Posterior cingulate gyrus (tissue), 11 donors: ENCODE results near the gene JUP.

Source experiments
- DNase-seq, 10 donors: peaks; one replicate each; pipeline versions ENCODE4 v3.0.0 to v3.0.0-alpha.2; 2020 to 2021; ENCODE audit warnings: mixed read lengths in 3 of 10
- intact Hi-C: fragments of 100-400 bp; cut with DNase I; formaldehyde crosslinking; loops from one replicate; pipeline ENCODE4 v1.15.1; 2023

Gene JUP

GRCh38 chr17:41762841-41763240 lies 23.7 kb downstream of the JUP start:
- intact Hi-C loops, result no loop called here
- DNase-seq, result no peak

DNA sequence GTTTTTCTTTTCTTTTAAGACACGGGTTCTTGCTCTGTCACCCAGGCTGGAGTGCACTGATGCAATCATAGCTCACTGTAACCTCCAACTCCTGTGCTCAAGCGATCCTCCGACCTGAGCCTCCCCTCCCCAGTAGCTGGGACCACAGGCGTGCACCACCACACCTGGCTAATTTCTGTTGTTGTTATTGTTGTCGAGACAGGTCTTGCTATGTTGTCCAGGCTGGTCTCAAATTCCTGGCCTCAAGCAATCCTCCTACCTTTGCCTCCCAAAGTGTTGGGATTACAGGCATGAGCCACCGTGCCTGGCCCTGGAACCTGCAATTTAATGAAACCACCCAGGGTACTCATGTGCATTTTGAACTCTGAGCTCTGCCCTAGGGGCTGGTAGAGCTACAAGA lies 24.1 kb downstream of the JUP start:
- intact Hi-C loops, result no loop called here
- DNase-seq, result no peak

DNA sequence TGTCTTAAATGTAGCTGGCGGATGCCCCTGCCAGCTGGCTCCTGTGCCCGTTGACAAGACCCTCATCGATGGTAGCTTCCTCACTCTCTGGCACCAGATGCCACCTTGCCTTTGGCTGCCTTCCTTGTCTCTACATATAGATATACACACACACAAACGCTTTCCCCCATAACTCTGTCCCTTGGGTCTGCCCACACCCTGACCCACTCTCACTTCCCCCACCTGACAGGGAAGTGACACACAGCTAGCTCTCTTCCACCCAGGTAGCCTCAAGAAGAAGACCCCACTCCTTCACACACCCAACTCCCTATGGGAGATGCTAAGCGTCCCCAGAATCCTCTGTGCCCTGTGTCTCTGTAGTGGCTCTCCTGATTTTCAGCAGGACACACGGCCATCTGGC lies 25.6 kb downstream of the JUP start:
- no peak for DNase-seq
- intact Hi-C loops, result no loop called here

DNA sequence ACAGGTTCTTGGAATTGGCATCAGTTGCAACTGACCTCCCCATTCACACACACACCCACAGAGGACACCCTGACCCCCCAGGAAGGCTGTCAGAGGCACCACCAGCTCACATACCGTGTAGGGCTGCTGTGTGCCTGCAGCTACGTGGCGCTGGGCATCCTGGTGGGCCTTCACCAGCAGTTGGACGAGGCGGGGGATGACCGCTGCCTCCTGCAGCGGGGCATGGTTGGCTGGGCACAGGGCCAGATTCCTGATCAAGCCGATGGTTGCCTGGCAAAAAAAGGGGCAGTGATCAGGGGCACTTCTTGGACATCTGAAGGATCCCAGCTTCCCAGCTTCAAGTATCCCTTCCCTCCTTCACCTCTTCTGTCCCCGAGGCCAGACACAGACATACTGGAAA lies 27.9 kb downstream of the JUP start:
- intact Hi-C loops, result no loop called here
- no peak for DNase-seq

DNA sequence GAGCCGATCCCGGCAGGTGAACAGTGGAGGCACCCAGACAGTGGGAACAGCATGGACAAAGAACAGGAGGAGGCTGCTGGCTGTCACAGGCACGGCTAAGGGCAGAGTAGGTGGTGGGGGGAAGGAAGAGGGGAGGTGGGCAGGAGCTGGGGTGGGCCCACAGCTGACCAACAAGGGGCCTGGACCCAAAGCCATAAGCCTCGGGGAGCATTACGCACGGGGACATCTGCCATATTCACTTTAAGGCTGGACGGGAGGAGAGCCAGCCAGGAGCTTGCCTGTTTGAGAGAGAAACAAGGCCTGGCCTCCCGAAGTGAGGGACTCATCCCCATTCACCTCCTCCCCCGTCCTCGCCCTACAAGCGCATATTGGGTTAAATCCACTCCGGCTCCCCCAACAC lies 32.4 kb downstream of the JUP start:
- no peak for DNase-seq
- intact Hi-C loops, result no loop called here

DNA sequence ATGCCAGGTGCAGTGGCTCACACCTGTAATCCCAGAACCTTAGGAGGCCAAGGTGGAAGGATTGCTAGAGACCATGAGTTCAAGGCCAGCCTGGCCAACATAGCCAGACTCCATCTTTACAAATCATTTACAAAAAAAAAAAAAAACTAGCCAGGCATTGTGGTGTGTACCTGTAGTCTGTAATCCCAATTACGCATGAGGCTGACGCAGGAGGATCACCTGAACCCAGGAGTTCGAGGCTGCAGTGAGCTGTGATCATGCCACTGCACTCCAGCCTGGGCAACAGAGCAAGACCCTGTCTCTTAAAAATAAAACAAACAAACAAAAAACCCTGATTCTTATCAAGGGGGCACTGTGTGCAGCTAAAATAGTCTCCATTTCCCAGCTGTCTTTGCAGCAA lies 35.2 kb downstream of the JUP start:
- no peak for DNase-seq
- intact Hi-C loops, result no loop called here

DNA sequence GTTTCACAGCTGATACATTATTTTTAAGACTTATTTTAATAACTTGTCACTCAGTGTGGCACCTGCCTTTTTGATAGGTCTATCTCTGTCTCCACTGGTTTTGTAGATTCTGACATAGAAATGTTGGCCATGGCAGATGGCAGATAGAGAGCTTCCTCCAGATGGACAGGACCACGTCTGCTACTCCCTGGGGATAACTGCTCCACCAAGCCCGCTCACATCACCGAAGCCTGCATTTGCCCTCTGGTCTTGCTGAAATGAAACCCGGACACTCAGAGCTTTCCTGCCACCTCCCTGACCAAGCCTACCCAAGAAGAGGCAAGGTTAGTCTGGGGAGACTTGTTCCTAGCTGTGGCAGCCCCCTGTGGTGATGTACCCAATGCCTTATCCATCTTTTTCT lies 35.6 kb downstream of the JUP start:
- intact Hi-C loops, result no loop called here
- DNase-seq, result no peak

DNA sequence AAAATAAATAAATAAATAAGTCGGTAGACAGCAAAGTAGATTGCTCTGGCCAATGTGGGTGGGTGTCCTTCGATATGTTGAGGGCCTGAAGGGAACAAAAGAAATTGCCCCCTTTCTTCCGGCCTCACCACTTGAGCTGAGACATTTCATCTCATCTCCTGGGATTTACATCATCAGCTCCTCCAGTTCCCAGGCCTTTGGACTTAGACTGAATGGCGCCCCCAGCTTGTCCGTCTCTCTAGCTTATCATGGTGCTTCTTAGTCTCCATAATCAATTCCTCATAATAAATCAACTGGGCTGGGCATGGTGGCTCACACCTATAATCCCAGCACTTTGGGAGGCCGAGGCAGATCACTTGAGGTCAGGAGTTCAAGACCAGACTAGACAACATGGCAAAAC lies 38.2 kb downstream of the JUP start:
- no peak for DNase-seq

DNA sequence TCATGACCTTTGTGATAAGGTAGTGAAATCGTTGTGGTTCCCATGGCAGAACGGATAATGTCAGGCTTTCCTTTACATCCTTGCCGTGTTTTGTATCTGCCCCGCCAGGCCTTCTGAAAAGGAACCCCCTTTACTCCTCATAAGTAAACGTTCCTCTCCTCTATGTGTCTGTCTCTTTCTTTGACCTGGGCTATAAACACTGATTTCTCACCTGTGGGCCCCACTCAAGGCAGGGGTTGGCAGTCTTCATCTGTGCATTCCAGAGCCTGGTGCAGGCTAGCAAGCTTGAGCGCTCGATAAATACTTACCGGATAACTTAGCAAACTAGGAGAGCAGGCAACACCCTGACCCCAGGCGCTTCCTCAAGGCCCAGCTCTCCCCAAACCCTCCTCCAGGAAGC lies 44.8 kb downstream of the JUP start:
- no peak for DNase-seq
- intact Hi-C loops, result no loop called here

More for the DNA sequence above, 38.2 kb downstream of the JUP start:
- intact Hi-C loops, result no loop called here

- intact Hi-C loops, result no loop called here
- no peak for DNase-seq
Measured at GRCh38 chr17:41740506-41740905, 46.0 kb downstream of the JUP start.

GRCh38 chr17:41739661-41740352 lies 46.7 kb downstream of the JUP start:
- DNase-seq, result no peak
- intact Hi-C loops, result loop anchor here (5.0 to 10.0 kb wide), 2 partner anchors 145 to 217 kb away; no protein-coding TSS in a partner anchor

- intact Hi-C loops, result loop anchor here (1.0 to 10.0 kb wide), 3 partner anchors 63 to 219 kb away; no protein-coding TSS in a partner anchor
- DNase-seq, result no peak
Measured at GRCh38 chr17:41738801-41739112, 47.8 kb downstream of the JUP start.

DNA sequence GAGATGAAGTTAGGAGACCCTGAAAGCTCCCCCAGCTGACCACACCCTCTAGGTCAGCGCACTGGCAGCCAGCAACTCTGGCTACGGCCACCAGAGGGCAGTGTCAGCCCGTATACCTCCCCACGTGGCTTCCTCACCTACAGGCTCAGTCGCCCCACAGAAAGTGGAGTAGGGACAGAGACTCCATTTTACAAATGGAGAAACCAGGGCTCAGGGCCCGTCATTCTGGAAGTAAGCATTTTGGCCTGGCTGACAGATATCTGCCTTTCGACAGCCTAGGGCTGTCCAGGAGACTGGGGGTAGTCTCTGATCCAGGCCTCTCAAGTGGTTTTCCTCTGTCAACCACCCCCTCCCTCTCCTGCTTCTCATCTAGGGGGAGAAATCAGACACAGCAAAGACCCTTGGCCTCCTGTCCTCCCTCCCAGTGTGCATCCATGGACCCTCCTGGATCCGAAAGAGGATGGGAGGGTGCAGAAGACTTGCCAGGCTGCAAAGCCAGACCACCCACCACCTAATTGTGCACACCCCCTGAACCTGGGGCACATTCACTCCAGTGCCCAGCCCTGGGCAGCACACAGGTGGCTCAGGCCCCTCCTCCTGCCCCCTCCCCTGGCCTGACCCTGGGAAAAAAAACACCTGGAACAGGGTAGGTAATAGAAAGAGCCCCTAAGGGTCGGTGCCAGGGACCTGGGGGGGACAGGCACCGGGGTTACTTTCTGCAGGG lies 48.3 kb downstream of the JUP start:
- DNase-seq, result peak; percentile 58 to 97 (median 83)
- intact Hi-C loops, result loop anchor here (1.0 to 10.0 kb wide), 3 partner anchors 63 to 219 kb away; no protein-coding TSS in a partner anchor

DNA sequence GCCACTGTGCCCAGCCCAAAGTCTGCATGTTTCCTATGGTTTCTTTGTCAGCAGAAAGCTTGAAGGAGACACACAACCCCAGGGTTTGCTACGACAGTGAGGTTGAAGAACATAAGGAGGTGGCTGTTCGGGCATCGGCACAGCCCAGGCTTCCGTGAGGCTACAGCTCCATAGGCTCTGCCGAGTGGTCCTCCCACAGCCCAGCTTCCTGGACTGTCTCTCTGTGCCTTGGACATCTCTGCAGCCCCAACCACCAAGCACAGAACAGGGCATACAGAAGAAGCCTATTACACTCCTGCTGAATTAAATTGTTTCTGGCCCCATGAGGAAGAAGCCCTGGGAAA lies 48.9 kb downstream of the JUP start:
- intact Hi-C loops, result loop anchor here (1.0 to 10.0 kb wide), 3 partner anchors 64 to 220 kb away; no protein-coding TSS in a partner anchor
- DNase-seq, result no peak

- intact Hi-C loops, result loop anchor here (5.0 to 10.0 kb wide), 2 partner anchors 148 to 220 kb away; no protein-coding TSS in a partner anchor
- DNase-seq, result no peak
Measured at GRCh38 chr17:41736983-41737679, 49.4 kb downstream of the JUP start.

- intact Hi-C loops, result loop anchor here (5.0 to 10.0 kb wide), 2 partner anchors 149 to 222 kb away; no protein-coding TSS in a partner anchor
- no peak for DNase-seq
Measured at GRCh38 chr17:41735744-41736143, 50.8 kb downstream of the JUP start.

DNA sequence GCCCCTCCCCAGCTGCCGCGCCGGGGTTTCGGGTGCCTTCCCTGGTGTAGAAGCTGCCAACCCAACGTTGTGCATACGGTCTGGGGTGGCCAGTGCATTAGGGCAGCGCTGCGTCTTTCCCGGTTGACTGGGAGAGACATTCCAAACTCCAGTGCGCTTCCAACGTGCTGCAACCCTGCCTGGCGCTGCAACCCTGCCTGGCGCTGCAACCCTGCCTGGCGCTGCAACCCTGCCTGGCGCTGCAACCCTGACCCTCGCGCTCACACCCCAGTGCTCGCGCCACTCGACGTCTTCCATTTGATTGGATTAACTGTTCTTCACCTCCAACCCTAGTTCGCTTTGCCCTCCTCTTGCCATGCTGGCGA lies 51.6 kb downstream of the JUP start:
- no peak for DNase-seq
- intact Hi-C loops, result loop anchor here (5.0 to 10.0 kb wide), 2 partner anchors 150 to 222 kb away; no protein-coding TSS in a partner anchor

DNA sequence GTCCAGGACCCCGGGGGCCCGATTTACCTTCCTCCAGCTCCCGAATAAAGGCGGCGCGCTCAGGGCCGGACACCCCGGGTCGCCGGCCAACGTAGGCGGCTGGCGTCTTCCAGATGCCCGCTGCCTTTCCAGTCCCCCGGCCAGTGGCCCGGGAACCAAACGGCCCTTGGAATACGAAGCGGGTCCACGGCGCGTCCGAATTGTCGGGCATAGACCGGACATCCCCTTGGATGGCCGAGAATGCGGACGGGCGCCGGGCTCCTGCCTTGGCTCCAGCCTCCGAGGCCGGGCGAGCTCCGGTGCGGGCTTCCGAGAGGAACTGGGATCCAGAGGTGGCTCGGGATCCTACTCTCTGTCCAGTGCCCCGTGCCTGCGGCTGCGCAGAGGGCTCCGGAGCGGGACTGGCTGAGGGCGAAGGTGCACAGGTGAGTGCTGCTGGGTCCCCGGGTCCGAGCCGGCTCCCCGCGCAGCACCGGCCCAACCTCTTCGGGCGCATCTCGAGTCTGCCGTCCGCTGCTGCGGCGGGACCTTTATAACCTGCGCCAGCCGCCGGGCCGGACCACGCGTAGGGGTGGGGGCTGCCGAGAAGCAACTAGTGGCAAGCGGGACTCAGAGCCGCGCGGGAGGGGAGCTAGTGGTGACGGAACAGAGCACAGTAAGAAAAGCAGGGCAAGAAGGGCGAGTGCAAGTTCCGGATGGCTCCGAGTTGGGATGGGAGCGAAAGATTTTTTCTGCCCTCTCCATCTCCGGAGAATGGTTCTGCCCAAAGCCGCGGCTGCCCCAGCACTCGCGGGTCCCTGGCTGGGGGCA lies 52.2 kb downstream of the JUP start, which contains the start of gene HAP1:
Gene HAP1 (minus strand): TSS at position 505 of the 810 bp plus-strand sequence. CDS start 9 bp downstream, at position 496.
- peak; percentile 14 to 91 (median 45) for DNase-seq
- intact Hi-C loops, result loop anchor here (10.0 kb wide), 1 partner anchor 150 kb away; no protein-coding TSS in a partner anchor

DNA sequence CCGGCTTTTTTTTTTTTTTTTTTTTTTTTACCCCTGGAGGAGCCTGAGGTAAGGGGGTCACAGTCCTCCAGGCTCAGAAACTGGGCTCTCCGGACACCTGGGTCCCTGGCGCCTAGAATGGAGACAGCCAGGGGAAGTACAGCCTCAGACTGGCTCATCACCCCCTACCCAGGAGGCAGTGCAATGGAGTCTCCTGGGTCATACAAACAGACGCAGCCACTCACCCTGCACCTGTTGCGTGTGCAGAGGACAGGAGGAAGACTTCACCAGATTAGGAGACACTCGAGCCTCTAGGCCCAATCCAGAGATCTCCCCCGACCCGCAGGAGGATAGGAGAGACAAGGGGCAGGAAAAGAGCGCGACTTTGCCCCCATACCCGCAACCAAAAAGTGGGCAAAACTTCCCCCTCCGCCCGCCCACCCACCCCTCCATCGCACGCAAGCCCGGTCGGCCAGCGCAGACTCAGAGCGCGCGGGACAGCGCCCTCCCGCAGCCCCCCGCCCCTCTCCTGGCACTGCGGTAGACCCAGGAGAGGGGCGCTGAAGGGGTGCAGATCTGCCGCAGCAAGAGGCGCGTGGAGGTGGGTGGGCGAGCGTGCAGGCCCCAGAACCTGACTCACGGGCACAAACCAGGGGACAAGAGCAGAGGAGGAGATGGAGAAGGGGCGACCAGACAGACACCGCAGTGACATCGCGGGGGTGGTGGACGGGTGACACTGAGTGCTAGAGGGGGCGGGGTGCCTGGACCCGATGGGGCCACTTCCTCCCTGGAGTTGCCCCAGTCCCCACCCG lies 53.0 kb downstream of the JUP start:
- no peak for DNase-seq
- intact Hi-C loops, result loop anchor here (10.0 kb wide), 1 partner anchor 151 kb away; no protein-coding TSS in a partner anchor
